Amygdala (tissue), 56 donors: ENCODE results near the gene ZFPM1.

Source experiments
- DNase-seq, 56 donors: peaks; one replicate each; lab custom pipeline; 2025; lab: John Stamatoyannopoulos, UW

ZFPM1 gene

GRCh38 chr16:88416686-88417085 lies 36.4 kb upstream of the ZFPM1 start:
- no peak for DNase-seq

GRCh38 chr16:88417684-88418476 lies 35.2 kb upstream of the ZFPM1 start:
- no peak for DNase-seq

DNA sequence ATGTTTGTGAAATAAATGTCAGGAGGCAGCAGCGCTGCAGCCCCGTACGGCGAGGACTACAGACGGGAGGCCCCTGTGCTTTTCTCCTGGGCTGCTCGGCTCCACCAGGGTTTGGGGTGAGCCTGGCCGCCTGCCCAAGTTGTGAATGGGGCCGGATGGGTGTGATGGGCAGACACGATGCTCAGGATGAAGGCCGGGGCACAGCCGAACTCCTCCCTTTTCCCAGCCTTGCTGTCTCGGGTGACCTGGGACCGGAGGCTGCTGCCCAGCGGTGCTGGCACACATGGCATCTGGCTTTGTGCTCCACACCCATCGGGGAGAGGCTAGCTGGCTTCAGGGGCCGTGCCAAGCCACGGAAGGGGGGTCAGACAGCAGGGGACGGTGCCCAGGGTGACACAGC lies 34.2 kb upstream of the ZFPM1 start:
- no peak for DNase-seq

DNA sequence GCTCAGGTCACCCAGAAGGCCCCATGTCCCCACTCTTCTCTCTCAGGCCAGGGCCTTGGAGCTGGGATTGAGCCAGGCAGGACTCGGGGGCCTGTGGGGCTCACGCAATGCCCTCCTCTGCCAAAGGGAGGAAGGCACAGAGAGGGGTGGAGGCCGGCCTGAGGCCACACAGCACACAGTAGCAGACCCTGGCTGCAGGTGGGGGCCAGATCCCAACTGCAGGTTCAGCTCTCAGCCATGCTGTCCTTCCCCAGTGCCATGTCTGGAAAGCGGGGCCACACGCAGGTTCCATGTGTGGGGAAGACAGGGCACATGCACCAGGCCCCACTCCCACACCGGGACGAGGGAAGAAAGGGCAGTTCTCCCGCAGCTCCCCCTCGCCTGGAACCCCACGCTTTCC lies 33.3 kb upstream of the ZFPM1 start:
- DNase-seq = no peak

- no peak for DNase-seq
Observed at GRCh38 chr16:88420496-88420895, 32.6 kb upstream of the ZFPM1 start.

DNA sequence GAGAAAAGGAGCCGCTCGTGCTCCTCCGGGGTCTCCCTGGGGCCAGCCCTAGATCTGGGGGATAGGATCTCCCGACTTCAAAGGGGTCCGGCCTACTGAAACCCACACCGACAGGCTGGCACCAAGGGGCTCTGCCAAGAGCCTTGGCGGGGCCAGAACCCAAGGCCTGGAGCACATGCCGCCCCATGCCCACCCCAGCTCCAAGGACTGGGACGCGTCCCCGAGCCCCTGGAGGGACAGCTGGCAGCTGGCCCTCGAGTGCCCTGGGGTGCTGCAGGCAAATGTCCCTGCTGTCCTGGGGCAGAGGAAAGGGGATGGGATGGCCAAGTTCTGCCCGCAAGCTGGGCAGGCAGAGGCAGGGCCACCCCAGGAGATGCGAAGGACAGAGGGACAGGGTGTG lies 31.8 kb upstream of the ZFPM1 start:
- no peak for DNase-seq

GRCh38 chr16:88421871-88422433 lies 31.1 kb upstream of the ZFPM1 start:
- DNase-seq = no peak

DNA sequence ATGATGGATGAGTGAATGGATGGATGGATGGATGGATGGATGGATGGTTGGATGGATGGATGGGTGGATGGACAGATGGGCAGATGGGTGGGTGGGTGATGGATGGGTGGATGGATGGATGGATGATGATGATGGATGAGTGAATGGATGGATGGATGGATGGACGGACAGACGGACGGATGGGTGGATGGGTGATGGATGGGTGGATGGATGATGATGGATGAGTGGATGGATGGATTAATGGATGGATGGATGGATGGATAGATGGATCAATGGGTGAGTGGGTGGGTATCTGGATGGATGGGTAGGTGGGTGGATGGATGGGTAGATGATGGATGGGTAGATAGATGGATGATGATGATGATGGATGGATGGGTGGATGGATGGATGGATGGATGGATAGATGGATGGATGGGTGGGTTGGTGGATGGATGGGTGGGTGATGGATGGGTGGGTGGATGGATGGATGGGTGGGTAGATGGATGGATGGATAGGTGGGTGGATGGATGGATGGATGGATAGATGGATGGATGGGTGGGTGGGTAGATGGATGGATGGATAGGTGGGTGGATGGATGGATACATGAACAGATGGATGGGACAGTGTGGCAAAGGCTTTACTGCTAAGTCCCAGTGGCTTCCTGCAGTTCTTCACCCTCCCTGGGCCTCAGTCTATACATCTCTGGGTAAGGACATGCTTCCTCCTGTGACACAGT lies 30.2 kb upstream of the ZFPM1 start:
- no peak for DNase-seq

DNA sequence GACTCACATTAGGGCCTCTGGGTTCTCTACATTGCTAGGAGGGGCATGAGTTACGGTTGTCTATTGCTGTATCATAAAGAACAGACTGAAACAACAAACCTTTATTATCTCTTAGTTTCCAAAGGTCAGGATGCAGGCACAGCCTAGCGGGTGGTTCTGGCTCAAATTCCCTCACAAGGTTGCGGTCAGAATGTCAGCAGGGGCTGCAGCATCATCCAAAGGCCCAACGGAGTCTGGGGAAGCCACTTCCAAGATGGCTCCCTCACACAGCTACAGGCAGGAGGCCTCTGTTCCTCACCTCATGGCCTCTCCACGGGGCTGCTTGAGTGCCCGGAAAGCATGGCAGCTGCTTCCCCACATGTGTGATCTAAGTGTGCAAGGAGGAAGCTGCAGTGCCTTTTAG lies 29.6 kb upstream of the ZFPM1 start:
- DNase-seq = no peak

DNA sequence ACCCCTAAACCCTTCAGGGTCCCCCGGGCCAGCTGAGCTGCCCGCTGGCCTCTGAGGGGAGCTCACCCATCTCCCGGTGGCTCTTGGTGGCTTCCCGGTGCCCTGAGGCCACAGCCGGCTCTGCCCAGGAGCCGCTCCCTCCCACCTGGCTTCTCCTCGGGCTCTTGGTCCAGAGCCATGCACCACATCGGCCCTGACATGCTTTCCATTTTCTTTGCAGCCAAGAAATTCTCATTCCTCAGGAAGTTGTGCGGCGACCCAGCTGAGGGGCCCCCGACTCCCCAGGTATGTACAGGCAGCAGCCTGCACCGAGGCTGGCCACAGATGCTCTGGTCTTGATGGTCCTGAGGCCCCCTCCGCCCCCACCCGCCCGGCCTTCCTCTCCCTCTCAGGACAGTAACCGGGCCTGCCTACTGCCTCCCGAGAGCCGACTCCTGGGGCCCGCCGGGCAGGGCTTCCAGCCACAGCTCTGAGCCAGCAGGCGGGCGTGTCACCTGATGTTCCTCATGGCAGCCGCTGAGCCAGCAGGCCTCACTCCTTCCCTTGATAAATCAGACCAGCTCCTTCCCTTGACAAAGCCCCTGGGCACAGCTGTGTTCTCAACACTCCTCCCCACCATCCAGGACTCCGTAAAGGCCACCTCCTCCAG lies 28.4 kb upstream of the ZFPM1 start:
- peak in 16 of 56 donors; percentile 9 to 57 (median 26) for DNase-seq

DNA sequence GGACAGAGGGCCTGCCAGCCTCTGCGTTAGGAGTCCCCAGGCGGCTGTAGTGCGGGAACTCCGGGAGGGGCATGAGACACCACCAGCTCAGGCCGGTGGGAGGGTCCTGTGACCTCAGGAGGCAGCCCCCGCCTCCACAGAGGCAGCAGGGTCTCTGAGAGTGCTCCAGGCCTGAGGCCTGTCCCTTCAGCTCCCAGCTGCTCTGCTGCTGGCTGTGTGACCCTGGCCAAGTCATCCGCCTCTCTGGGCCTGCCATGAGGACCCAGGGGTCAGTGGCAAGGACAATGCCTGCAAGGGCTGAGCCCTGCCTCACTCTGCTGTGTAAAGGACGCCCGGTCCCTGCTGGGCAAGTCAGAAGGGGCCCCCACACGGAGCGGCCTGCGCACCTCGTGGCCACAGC lies 27.1 kb upstream of the ZFPM1 start:
- DNase-seq = no peak

DNA sequence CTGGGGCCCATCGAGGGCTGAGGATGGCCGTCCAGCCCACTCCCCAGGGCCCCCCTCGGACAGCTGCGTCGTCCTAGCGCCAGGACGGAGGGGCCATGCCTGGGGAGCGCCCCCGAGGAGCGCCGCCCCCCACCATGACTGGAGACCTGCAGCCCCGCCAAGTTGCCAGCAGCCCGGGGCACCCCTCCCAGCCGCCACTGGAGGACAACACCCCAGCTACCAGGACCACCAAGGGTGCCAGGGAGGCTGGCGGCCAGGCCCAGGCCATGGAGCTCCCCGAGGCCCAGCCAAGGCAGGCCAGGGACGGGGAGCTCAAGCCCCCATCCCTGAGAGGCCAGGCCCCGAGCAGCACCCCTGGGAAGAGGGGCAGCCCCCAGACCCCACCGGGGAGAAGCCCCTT lies 25.7 kb upstream of the ZFPM1 start:
- DNase-seq = no peak

- DNase-seq = peak in 1 of 56 donors; percentile 7
Observed at GRCh38 chr16:88428156-88428555, 24.9 kb upstream of the ZFPM1 start.

- DNase-seq = peak in 22 of 56 donors; percentile 8 to 63 (median 30)
Observed at GRCh38 chr16:88428616-88429386, 24.3 kb upstream of the ZFPM1 start.

GRCh38 chr16:88429387-88430184 lies 23.5 kb upstream of the ZFPM1 start:
- peak in 4 of 56 donors; percentile 24 to 39 (median 35) for DNase-seq

- no peak for DNase-seq
Observed at GRCh38 chr16:88430185-88430523, 22.9 kb upstream of the ZFPM1 start.

DNA sequence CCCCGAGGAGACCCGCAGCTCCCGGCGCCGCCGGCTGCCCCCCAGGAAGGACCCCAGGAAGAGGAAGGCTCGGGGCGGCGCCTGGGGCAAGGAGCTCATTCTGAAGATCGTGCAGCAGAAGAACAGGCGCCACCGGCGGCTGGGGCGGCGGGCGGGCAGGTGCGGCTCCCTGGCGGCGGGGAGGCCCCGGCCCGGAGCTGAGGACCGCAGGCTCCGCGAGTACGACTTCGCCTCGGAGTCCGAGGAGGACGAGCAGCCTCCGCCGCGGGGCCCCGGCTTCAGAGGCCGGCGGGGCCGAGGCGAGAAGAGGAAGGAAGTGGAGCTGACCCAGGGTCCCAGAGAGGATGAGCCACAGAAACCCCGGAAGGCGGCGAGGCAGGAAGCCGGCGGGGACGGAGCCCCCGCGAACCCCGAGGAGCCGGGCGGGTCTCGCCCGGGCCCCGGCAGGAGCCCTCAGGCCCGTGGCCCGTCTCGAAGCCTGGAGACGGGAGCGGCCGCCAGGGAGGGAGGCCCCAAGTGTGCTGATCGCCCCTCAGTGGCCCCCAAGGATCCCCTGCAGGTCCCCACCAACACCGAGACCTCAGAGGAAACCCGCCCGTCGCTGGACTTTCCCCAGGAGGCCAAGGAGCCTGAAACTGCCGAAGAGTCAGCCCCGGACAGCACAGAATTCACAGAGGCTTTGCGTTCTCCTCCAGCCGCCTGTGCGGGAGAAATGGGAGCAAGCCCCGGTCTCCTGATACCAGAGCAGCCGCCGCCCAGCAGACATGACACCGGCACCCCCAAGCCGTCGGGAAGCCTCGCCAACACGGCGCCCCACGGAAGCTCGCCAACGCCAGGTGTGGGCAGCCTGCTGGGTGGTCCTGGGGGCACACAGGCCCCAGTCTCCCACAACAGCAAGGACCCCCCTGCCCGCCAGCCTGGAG lies 22.3 kb upstream of the ZFPM1 start:
- peak in 5 of 56 donors; percentile 7 to 37 (median 23) for DNase-seq

GRCh38 chr16:88431651-88432050 lies 21.4 kb upstream of the ZFPM1 start:
- no peak for DNase-seq

DNA sequence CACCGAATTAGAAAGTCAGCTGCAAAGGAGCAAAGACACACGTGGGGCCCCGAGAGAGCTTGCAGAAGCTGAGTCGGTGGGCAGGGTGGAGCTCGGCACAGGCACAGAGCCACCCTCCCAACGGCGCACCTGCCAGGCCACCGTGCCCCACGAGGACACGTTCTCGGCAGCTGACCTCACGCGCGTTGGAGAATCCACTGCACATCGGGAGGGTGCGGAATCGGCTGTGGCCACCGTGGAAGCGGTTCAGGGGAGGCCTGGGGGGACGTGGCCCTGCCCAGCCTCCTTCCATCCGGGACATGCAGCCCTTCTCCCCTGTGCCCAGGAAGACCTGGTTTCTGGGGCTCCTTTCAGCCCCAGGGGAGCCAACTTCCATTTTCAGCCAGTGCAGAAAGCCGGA lies 20.9 kb upstream of the ZFPM1 start:
- DNase-seq = no peak
